HEK293T (cell line): Measurements from ENCODE around the gene NUP107.

Source experiments
- CTCF ChIA-PET: fragments of 350-600 bp; formaldehyde crosslinking; extraction: SDS; loops from one replicate; lab custom pipeline; 2021; ENCODE audit warnings: antibody characterized with exemption, inconsistent platforms; lab: Yijun Ruan, JAX
- POLR2A ChIA-PET: fragments of 350-600 bp; formaldehyde crosslinking; extraction: SDS; loops from one replicate; lab custom pipeline; 2020; ENCODE audit warnings: antibody characterized with exemption, inconsistent platforms; lab: Yijun Ruan, JAX
- DNase-seq: peaks from one replicate; pipeline ENCODE4 v3.0.0; 2012; ENCODE audit warnings: mixed read lengths; ENCODE audit errors: extremely low spot score
- ARNT ChIP-seq: fragments of 450-650 bp; IDR thresholded peaks from 2 replicates; pipeline ENCODE4 v1.6.1; 2017; ENCODE audit warnings: mild to moderate bottlenecking
- BHLHE40 ChIP-seq: fragments of 450-650 bp; IDR thresholded peaks from 2 replicates; pipeline ENCODE4 v1.6.1; 2016; ENCODE audit warnings: mild to moderate bottlenecking, moderate library complexity, borderline replicate concordance
- CTBP1 ChIP-seq: fragments of 450-650 bp; IDR thresholded peaks from 2 replicates; pipeline ENCODE4 v1.6.1; 2016; ENCODE audit warnings: borderline replicate concordance
- ELF4 ChIP-seq: fragments of 450-650 bp; IDR thresholded peaks from 2 replicates; pipeline ENCODE4 v1.6.1; 2017; ENCODE audit warnings: antibody characterized with exemption
- FOXA1 ChIP-seq: fragments of 450-650 bp; IDR thresholded peaks from 2 replicates; pipeline ENCODE4 v1.6.1; 2016; ENCODE audit warnings: mild to moderate bottlenecking
- FOXK2 ChIP-seq: fragments of 450-650 bp; IDR thresholded peaks from 2 replicates; pipeline ENCODE4 v1.6.1; 2016; ENCODE audit warnings: mild to moderate bottlenecking
- FOXM1 ChIP-seq: fragments of 450-650 bp; IDR thresholded peaks from 2 replicates; pipeline ENCODE4 v1.6.1; 2017; ENCODE audit warnings: mild to moderate bottlenecking, borderline replicate concordance
- HDGF ChIP-seq: fragments of 450-650 bp; IDR thresholded peaks from 2 replicates; pipeline ENCODE4 v1.6.1; 2017; ENCODE audit warnings: antibody characterized with exemption, borderline replicate concordance
- L3MBTL2 ChIP-seq: fragments of 450-650 bp; conservative IDR thresholded peaks from 2 replicates; pipeline ENCODE4 v1.6.1; 2016; ENCODE audit warnings: mild to moderate bottlenecking
- LEF1 ChIP-seq: fragments of 450-650 bp; IDR thresholded peaks from 2 replicates; pipeline ENCODE4 v1.6.1; 2017; ENCODE audit warnings: mild to moderate bottlenecking, borderline replicate concordance
- NFRKB ChIP-seq: fragments of 450-650 bp; IDR thresholded peaks from 2 replicates; pipeline ENCODE4 v1.6.1; 2016; ENCODE audit warnings: mild to moderate bottlenecking, moderate library complexity
- SP1 ChIP-seq: fragments of 450-650 bp; IDR thresholded peaks from 2 replicates; pipeline ENCODE4 v1.6.1; 2017
- SUZ12 ChIP-seq: fragments of 450-650 bp; IDR thresholded peaks from 2 replicates; pipeline ENCODE4 v1.6.1; 2016; ENCODE audit warnings: mild to moderate bottlenecking
- TARDBP ChIP-seq: fragments of 450-650 bp; IDR thresholded peaks from 2 replicates; pipeline ENCODE4 v1.6.1; 2016
- ZNF384 ChIP-seq: fragments of 450-650 bp; IDR thresholded peaks from 2 replicates; pipeline ENCODE4 v1.6.1; 2016
- TF ChIP-seq, protein P1 (sequence below): fragments of 450-650 bp; IDR thresholded peaks from 2 replicates; pipeline ENCODE4 v1.6.1; 2016

The NUP107 gene

GRCh38 chr12:68793975-68794652 is 107.3 kb downstream of the NUP107 start:
- TF ChIP-seq CTBP1 (no peak), BHLHE40 (no peak), SUZ12 (no peak), FOXA1 (no peak), ZNF384 (no peak), NFRKB (no peak), SP1 (no peak), FOXM1 (no peak), FOXK2 (no peak), ARNT (no peak), LEF1 (no peak), L3MBTL2 (no peak), TARDBP (no peak), ELF4 (no peak), HDGF (no peak)
- TF ChIP-seq, protein P1, sequence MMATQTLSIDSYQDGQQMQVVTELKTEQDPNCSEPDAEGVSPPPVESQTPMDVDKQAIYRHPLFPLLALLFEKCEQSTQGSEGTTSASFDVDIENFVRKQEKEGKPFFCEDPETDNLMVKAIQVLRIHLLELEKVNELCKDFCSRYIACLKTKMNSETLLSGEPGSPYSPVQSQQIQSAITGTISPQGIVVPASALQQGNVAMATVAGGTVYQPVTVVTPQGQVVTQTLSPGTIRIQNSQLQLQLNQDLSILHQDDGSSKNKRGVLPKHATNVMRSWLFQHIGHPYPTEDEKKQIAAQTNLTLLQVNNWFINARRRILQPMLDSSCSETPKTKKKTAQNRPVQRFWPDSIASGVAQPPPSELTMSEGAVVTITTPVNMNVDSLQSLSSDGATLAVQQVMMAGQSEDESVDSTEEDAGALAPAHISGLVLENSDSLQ, result no peak
- POLR2A ChIA-PET, result no interaction called here
- DNase-seq, result no peak
- CTCF ChIA-PET, result interaction anchor here (1.1 kb wide), 1 partner anchor 9 kb away, joined by 3 read pairs; no protein-coding TSS in a partner anchor

- POLR2A ChIA-PET, result no interaction called here
- TF ChIP-seq TARDBP, result no peak
- no peak for TF ChIP-seq BHLHE40
- no peak for TF ChIP-seq FOXA1
- TF ChIP-seq ZNF384, result no peak
- TF ChIP-seq HDGF, result no peak
- TF ChIP-seq NFRKB, result no peak
- no peak for TF ChIP-seq SP1
- no peak for TF ChIP-seq ARNT
- TF ChIP-seq CTBP1, result no peak
- TF ChIP-seq SUZ12, result no peak
- no peak for TF ChIP-seq LEF1
- TF ChIP-seq, protein P1, result no peak
- CTCF ChIA-PET, result interaction anchor here (1.1 kb wide), 1 partner anchor 9 kb away, joined by 3 read pairs; no protein-coding TSS in a partner anchor
- DNase-seq, result no peak
These were observed 108.0 kb downstream of the NUP107 start for GRCh38 chr12:68794653-68795251.
